ENCODE data around the gene IMMP2L. TPM values are rescaled to one million over a fixed set of nuclear protein-coding genes. Genes with fewer than 3 reads are reported as not detected.

The IMMP2L gene
- total RNA-seq, 1 donor from 2014 or later, result 59.6 TPM

- Mint-ChIP-seq H3K27ac (no peak overlapping the region), H3K4me1 (peaks cover 20% of the 10 kb centered on the region), H3K36me3 (peaks cover 9% of the 10 kb centered on the region), H3K9me3 (peaks cover 7% of the 10 kb centered on the region), H3K27me3 (ENCODE audit: low read depth) (no peaks in the 10 kb centered on the region), H3K4me3 (no peak overlapping the region)
- no peak for DNase-seq (ENCODE audit: low spot score in 2 of 2, unreplicated experiment in 2 of 2)
- TF ChIP-seq CTCF (IDR thresholded peaks at IDR 0.05; ENCODE audit: unreplicated experiment), result no peak
Measured at GRCh38 chr7:111240371-111240770, 321.9 kb downstream of the IMMP2L start.

- DNase-seq (ENCODE audit: low spot score in 2 of 2, unreplicated experiment in 2 of 2), result no peak
- no peak for TF ChIP-seq CTCF (IDR thresholded peaks at IDR 0.05; ENCODE audit: unreplicated experiment)
- H3K4me3 Mint-ChIP-seq, result no peak overlapping the region
- peaks cover 10% of the 10 kb centered on the region for H3K9me3 Mint-ChIP-seq
- H3K4me1 Mint-ChIP-seq, result peaks cover 20% of the 10 kb centered on the region
- peaks cover 10% of the 10 kb centered on the region for H3K36me3 Mint-ChIP-seq
- peak overlapping the region; percentile 2 for H3K27ac Mint-ChIP-seq
- H3K27me3 Mint-ChIP-seq (ENCODE audit: low read depth), result no peaks in the 10 kb centered on the region
Measured at GRCh38 chr7:111239437-111239836, 322.9 kb downstream of the IMMP2L start.

GRCh38 chr7:111238886-111239285 lies 323.4 kb downstream of the IMMP2L start:
- H3K36me3 Mint-ChIP-seq, result peaks cover 11% of the 10 kb centered on the region
- no peak for DNase-seq (ENCODE audit: low spot score in 2 of 2, unreplicated experiment in 2 of 2)
- H3K27ac Mint-ChIP-seq, result peak overlapping the region; percentile 2
- H3K4me3 Mint-ChIP-seq, result no peak overlapping the region
- H3K4me1 Mint-ChIP-seq, result peaks cover 20% of the 10 kb centered on the region
- TF ChIP-seq CTCF (IDR thresholded peaks at IDR 0.05; ENCODE audit: unreplicated experiment), result no peak
- H3K27me3 Mint-ChIP-seq (ENCODE audit: low read depth), result no peaks in the 10 kb centered on the region
- H3K9me3 Mint-ChIP-seq, result peaks cover 12% of the 10 kb centered on the region

GRCh38 chr7:111235709-111236108 lies 326.6 kb downstream of the IMMP2L start:
- H3K27ac Mint-ChIP-seq, result no peak overlapping the region
- peaks cover 12% of the 10 kb centered on the region for H3K4me1 Mint-ChIP-seq
- DNase-seq (ENCODE audit: low spot score in 2 of 2, unreplicated experiment in 2 of 2), result no peak
- no peaks in the 10 kb centered on the region for H3K27me3 Mint-ChIP-seq (ENCODE audit: low read depth)
- H3K9me3 Mint-ChIP-seq, result peaks cover 12% of the 10 kb centered on the region
- no peak for TF ChIP-seq CTCF (IDR thresholded peaks at IDR 0.05; ENCODE audit: unreplicated experiment)
- no peak overlapping the region for H3K4me3 Mint-ChIP-seq
- H3K36me3 Mint-ChIP-seq, result peaks cover 12% of the 10 kb centered on the region

- Mint-ChIP-seq H3K4me3 (no peak overlapping the region), H3K4me1 (peaks cover 7% of the 10 kb centered on the region), H3K27me3 (ENCODE audit: low read depth) (no peaks in the 10 kb centered on the region), H3K9me3 (peaks cover 12% of the 10 kb centered on the region), H3K27ac (no peak overlapping the region), H3K36me3 (peaks cover 12% of the 10 kb centered on the region)
- no peak for TF ChIP-seq CTCF (IDR thresholded peaks at IDR 0.05; ENCODE audit: unreplicated experiment)
- DNase-seq (ENCODE audit: low spot score in 2 of 2, unreplicated experiment in 2 of 2), result no peak
Measured at GRCh38 chr7:111232249-111233084, 329.8 kb downstream of the IMMP2L start.

Data from mesothelial cell of epicardium (in vitro differentiated cells).